GM19467 (cell line): ENCODE measurements around the gene DBP.

Experiments
- ATAC-seq: cut with Tn5 transposase; IDR thresholded peaks from one replicate; pipeline ENCODE4 v1.9.1; 2021; ENCODE audit warnings: mild to moderate bottlenecking, moderate library complexity; ENCODE audit not compliant: unreplicated experiment

Gene DBP

DNA sequence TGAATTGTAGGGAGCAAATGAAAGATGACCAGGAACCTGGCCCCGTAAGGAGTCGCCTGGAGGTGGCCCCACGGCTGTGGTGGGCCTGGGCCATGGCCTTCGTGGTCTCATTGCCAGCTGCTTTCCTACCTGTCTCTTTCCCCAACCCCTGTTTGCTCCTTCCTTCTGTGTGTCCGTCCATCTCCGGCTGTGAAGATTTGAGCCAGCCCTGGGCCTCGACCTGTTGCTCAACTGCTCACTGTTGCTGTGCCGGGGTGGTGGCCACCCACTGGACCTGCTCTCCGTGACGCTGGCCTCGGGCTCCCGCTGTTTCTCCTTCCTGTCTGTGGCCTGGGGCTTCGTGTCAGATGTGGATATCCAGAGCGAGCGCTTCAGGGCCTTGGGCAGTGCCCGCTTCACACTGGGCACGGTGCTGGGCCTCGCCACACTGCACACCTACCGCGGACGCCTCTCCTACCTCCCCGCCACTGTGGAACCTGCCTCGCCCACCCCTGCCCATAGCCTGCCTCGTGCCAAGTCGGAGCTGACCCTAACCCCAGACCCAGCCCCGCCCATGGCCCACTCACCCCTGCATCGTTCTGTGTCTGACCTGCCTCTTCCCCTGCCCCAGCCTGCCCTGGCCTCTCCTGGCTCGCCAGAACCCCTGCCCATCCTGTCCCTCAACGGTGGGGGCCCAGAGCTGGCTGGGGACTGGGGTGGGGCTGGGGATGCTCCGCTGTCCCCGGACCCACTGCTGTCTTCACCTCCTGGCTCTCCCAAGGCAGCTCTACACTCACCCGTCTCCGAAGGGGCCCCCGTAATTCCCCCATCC lies 8.5 kb downstream of the DBP start:
- no peak for ATAC-seq

DNA sequence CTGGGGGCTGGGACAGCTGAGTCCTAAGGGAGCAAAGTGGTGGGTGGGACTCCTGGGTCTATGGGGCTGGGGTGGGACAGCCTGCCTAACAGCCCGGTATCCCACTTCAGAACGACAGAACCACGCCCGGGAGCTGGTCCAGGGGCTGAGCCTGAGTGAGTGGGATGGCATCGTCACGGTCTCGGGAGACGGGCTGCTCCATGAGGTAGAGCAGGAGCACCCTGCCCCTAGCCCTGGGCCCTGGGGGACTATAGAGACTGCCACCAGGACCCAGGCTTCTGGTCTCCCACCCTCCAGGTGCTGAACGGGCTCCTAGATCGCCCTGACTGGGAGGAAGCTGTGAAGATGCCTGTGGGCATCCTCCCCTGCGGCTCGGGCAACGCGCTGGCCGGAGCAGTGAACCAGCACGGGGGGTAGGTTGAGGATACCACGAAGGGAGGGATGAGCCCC lies 9.3 kb downstream of the DBP start:
- no peak for ATAC-seq

DNA sequence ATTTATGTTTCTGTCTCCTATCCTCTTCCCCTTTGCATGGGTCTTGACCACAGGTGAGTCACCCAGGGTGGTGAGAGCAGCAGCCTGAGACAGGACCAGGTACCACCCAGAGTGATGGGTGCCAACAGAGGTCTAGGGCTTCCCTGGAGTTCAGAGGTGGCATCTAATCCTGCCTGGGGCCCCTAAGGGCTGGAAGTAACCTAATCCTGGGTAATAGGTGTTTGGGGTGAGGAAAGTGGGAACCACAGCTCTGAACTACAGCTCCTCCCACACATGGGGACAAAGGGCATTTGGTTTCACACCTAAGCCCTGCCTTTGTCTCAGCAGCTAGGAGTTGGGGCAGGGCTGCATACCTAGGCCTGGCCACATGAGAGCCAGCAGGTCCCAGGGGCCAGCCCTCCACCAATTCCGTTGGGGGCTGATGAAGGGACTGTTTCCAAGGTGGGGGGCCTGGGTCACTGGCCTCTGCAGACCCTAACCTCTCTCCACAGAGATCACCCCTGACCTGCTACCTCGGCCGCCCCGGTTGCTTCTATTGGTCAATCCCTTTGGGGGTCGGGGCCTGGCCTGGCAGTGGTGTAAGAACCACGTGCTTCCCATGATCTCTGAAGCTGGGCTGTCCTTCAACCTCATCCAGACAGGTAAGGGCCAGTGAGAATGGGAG lies 9.8 kb downstream of the DBP start:
- ATAC-seq = no peak

DNA sequence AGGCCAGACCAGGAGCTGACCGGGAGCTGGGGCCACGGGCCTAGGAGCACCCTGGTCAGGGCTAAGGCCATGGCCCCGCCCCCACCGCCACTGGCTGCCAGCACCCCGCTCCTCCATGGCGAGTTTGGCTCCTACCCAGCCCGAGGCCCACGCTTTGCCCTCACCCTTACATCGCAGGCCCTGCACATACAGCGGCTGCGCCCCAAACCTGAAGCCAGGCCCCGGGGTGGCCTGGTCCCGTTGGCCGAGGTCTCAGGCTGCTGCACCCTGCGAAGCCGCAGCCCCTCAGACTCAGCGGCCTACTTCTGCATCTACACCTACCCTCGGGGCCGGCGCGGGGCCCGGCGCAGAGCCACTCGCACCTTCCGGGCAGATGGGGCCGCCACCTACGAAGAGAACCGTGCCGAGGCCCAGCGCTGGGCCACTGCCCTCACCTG lies 11.3 kb downstream of the DBP start:
- no peak for ATAC-seq

DNA sequence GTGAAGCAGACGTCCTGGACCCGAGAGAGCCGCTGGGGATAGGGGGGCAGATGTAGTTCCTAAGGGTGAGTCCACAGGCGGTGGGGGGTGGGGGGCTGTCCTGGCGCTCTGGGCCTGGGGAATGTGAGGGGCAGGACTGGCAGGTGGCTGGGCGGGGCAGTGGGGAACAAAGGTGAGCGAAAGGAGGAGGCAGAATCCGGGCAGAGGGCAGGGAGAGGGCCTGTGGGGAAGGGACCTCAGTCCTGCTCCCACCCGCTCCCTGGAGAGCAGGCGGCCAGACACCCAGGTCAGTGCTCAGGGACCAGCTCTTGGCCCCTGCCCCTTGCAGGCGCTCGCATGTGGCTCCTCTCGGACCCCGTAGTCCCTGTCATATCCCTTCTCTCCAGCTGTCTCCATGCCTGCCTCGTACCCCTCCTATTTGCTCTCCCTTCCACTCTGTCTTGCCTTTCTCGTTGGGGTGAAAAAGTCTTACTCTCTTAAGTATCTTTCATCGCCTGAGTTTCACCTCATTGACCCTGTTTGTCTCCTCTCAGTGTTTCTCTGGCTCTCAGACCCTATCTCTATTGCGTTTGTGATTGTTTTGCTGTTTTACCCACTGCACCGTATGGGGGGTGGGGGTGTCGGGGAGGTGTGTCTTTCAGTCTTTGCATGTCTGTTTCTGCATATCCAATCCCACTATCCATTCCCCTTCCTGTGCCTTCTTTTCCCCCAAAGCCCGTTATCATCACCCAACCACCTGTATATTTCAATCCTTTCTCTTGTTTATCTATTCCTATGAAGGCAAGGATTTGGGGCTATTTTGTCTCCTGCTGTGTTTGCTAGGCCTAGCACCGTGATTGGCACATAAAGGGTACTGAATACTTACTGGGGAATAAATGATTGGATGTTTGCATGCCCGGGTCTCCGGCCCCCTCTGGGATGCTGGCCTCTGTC lies 12.1 kb downstream of the DBP start:
- ATAC-seq = no peak

DNA sequence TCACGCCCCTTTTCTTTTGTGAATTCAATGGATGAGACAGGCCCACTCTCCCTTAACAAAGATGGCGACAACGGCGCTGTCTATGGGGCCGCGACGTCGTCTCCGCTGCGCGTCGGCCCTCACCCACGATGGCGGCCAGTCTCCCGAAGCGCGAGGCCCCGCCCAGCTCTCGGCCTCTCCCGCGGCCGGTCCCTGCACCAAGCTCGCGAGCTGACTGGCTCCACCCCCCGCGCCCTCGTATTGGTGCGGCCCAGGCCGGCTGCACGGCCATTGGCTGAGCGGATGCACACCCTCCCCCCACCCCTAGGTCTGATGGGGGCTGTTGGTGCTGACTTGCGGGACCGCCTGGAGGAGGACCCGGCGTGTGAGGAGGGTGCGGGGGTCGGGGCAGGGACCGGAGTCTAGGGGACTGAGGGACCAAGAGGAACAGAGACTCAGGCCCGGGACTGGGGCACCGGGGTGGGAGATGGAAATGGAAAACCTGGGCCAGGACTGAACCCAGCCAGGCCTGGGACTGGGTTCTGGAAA lies 13.0 kb downstream of the DBP start:
- peak; percentile 54 for ATAC-seq

DNA sequence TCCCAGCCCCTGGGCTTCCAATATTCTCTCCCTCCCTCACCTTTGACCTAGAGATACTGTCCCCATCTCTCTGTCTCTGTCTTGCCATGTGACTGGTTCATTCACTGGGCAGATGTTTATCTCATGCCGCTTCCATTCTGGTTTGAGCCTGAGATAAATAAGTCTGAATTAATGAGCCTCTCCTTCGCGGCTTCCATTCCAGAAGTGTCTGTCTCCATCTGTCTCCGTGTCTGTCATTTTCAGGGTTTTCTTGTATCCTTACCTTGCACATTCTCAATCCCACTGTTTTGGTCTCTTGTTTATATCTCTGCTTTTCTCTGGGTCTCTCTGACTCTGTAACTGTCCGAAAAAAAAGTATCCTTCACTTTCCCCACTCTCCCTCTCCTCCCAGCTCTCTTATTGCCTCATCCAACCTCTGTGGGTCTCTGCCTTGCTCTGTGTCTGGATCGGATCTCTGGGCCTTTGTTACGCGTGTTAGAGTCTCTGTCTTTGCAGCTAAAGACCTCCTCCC lies 13.6 kb downstream of the DBP start:
- no peak for ATAC-seq

DNA sequence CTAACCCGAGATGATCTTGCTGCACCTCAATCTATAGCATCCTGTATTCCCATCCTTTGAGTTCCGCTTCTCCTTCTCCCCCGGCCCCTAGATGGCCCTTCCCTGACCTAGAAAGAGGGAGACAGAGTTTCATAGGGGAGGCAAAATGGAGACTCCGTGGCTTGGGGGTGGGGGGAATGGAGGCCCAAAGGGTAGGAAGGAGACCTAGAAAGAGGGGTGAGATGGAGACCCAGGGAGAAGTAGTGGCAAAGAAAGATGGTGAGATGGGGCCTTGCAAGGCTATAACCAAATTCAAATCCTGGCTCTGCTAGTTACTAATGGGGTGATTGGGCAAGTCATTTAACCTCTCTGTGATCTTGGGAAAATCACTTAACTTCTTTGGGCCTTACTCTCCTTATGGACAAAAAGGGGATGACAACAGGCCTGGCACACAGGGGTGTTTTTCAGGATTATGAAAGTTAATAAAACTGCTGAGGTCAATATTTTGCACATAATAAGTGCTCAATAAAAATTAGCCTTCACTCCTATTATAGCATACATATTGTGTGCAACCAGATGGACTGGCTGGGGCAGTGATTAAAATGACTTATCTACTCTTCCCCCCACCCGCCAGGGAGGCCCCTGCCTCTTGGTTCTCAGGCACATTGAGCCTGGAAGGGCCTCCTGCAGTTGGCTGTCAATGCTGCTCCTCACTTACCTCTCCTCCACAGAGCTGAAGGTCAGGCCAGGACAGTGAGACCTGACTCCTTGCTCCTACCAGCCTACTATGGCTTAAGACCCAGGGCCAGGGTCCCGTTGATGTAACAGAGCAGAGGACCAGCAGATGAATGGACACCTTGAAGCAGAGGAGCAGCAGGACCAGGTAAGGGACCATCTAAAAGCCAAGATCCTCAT lies 17.2 kb downstream of the DBP start:
- no peak for ATAC-seq

DNA sequence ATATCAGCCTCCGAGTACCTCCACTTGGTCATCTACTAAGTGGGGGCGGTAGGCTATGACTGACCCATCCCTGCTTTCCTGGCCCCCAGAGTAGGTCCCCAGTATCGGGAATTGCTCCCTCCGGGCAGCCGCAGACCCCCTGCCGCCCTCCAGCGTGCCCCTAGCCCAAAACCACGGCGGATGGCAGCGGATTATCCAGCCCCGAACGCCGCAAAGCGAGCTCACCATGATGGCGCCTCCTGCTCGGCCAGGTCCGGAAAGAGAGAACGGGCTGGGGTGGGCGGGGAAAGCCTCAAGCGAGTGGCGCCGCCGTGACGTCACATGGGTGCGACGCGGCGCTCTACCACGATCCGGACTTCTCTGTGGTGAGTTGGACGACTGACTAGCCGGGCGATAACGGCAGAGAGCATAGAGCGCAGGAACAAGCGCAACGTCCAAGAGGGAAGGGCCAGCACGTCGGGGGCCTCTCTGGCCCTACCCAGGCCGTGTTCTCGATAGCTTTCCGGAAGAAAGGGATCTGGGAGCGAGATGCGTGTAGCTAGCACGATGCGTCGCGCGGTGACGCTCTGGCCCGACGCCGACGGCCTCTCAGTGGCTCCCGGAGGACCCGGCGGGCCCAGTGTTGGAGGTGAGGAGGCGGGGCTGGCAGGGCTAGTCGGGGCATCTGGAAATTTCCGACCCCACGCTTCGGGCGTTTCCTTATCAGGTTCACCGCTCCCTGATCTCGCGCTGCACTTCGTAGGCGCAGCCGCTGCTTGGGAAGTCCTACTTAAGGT lies 18.1 kb downstream of the DBP start, which contains the start of the genes RPL18 and SPHK2:
RPL18 (minus strand) TSS at position 263 of the 776 bp plus-strand sequence; CDS start at position 228, 35 bp downstream.
SPHK2 (plus strand) TSS at position 591 of the 776 bp plus-strand sequence. CDS start 1,009 bp downstream, outside the sequence.
- peak; percentile 71 for ATAC-seq

DNA sequence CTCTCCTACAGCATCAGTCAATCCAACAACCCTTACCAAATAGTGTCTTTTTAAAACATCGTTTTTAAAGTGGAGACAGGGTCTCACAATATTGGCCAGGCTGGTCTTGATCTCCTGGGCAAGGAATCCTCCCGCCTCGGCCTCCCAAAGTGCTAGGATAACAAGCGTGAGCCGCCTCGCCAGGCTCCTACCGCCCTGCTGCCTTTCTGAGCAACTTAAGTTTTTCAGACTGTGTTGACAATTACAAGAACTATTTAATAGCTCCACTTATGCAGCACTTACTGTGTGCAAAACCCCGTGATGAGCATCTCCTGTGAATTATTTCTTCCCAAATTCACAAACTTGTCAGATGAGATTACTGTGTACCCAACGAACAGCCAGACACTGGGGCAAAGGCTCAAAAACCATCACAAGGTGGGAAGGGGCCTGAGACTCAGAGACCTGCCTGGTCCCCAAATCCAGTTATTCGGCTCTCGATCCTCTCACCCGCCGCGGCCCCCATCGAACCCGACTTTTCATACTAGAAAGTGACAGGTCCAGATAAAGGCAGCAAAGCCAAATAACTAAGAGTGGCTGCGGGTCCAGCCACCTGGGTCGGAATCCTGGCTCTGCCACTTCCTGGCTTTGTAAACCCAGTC lies 18.8 kb downstream of the DBP start:
- no peak for ATAC-seq

DNA sequence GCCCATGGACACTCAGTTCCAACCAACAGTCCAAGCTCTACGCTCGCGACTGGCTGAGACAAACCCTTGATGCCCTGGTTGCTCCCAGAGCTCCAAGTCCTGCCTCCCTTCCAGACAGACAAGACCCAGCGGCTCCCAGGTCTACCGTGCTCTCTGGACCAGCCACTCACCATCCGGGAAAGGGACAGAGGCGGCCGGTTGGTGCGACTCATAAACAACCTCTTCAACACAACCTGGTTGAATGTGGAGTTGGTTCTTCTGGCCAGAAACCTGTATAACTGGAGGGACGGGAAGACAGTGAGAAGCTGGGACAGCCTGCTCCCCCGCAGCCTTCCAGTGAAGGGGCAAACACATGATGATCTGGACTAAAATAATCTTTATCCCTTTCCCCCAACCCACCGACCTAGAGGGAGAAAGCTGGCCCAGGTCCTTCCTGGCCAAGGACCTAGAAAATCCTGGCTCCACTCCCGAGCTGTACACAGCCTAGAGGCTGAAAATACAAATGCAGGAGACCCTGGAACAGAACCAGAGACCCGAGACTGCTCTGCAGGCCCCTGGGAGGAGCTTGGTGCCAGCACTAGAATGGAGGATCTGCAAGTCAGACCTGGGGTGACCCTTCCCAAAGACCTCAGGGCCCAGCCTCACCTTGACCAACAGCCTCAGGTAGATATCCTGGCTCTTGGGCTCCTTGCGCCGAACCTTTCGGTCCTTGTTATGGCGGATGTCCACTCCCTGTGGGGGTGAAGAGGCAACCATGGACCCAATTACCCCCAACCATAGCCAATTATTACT lies 19.8 kb downstream of the DBP start:
- ATAC-seq = no peak

DNA sequence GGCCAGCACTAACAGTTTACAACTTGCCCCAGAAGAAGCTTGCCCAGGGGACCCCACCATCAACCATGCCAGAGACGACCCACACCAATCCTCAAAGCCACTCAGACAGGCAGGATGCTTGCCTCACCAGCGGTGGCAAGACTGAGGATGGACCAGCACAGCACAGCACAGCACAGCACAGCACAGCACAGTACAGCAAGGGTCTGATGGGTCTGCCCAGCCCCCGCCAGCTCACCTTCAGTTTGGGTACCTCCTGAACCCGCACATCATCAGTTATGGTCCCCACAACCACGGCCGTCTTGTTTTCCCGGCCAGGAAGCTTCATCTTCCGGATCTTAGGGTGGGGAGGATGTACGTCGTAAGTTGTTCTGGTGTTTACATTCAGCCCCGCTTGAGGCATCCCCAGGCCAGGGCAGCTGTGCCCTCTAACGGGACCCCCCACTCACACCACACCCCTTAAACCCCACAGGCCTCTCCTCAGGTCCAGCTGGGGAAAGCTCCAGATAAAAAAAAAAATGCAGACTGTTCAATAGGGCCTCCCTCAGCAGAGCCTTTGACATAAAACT lies 20.6 kb downstream of the DBP start:
- ATAC-seq = no peak

DNA sequence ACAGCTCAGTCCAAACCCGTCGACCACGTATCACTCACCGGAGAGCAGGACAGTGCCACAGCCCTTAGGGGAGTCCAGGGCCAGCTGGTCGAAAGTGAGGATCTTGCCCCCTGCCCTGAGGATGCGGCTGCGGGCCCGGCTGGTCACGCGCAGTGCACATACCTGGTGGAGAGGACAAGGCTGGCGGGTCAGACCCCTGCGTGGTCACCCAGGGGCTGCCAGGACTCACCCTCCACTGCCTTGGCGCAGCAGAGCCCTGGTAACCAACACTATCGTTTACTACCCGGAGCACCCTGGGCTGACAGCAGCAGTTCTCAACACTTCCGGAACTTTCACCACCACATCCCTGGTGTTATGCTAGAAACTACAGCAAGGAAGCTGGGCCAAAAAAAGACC lies 21.1 kb downstream of the DBP start:
- no peak for ATAC-seq

DNA sequence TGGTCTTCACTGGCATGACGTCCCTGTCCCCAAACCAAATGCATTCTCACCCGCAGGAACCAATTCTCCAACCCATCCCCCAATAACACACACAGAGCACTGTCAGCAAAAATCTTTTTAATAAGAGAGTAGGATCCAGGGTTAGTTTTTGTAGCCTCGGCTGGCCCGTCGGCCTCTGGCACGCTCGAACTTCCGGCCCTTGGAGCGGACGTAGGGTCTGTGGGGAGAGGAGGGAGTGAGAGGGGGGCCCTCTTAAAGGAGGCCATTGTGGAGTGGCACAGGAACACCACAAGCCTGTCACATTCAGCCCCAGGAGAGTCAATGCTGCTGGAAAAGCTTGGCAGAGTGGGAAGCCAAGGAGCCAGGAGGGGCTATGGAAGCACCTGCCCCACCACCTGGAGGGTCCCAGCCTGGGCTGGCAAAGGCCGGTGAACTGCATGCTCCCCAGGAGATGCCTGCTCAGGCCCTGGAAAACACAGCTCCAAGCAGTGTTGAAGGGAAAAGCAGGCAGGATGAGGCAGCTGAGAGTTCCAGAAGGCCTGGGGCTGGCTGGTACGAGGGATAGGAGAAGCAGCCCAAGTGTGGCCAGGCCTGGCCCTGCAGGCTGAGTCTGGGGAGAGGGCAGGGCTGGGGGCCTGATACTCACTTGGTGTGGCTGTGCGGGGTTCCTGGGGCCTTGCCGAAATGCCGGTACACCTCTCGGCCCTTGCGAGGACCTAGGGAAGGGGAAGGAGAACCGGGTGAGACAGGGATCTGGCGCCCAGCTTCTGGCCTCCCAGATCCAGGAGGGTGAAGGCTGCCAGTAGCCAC lies 21.7 kb downstream of the DBP start:
- ATAC-seq = no peak

DNA sequence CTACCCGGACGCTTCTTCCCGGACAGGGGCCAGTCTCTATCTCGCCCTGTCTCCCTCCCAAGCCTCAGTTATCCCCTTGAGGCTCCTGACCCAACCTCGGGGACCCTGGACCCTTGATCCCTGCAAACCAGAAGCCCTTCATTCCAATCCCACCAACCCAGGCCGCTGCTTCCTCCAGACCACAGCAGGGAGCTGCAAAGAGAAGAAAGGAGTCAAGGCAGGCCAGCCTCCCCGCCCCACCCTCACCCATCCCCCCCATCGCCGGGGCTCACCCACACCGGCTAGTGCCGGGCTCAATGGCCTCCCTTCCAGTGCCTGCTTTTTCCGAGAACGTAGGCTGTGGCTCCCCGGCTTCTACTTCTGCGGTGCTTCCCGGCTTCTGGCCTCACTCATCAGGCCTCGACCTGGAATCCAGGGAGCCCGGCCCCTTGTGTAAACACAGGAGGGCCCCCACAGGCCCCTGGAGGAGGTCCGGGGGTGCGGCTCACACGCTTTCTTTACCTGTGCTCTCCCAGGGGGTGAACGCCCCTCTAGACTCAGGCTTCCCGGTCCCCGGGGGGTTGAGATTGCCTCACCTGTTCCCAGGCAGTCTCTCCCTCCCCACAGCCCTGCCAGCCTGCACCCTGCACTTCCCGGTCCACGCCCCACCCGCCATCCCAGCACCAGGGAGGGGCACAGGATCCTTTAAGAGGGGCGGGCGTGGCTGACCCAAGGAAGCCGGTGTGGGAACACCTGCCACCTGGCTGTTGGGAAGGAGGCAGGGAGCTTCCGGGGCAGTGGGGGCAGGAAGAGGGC lies 22.5 kb downstream of the DBP start, which contains the start of gene FAM83E:
FAM83E (minus strand) TSS at position 641 of the 795 bp plus-strand sequence. CDS start 1,704 bp downstream, outside the sequence.
- no peak for ATAC-seq
